ENCODE data around the gene CLSTN1.
A peak's percentile ranks its signal among the peaks of the same experiment; 100 is the strongest.

DNA sequence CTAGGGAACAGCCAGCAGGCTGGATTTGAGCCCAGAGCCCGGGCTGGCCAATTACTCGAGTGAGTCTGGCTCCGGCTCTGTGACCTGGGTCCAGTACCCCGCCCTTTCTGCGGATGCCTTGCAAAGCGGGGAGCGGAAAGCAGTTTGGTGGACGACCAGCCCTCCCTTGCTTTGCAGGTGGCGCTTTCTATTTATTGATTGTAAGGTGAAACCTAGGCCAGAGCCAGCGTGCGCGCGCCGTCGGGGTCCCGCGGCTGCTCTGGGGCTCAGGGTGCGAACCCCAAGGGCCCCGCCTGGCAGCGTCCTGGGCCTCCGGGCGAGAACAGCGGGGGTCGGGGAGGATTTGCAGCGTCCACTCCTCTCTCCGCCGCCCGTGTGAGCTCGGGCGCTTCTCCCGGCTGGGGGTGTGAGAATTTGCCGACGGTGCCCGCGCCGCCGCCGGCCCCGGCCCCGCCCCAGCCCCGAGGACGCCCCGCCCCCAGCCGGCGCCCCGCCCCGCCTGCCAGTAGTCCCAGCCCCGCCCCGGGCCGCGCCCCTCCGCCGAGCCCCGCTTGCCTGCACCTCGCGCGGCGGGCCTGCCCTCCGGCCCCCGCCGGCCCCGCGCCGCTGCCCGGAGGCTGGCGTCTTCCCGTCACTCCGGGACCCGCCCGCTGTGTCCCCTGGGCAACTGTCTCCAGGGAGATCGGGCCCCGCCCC, 134.6 kb downstream of the CLSTN1 start:
- peak in 2 of 3 donors; percentile 59 to 70 for TF ChIP-seq POLR2AphosphoS5 (IDR thresholded peaks at IDR 0.05)
- TF ChIP-seq, protein P1, sequence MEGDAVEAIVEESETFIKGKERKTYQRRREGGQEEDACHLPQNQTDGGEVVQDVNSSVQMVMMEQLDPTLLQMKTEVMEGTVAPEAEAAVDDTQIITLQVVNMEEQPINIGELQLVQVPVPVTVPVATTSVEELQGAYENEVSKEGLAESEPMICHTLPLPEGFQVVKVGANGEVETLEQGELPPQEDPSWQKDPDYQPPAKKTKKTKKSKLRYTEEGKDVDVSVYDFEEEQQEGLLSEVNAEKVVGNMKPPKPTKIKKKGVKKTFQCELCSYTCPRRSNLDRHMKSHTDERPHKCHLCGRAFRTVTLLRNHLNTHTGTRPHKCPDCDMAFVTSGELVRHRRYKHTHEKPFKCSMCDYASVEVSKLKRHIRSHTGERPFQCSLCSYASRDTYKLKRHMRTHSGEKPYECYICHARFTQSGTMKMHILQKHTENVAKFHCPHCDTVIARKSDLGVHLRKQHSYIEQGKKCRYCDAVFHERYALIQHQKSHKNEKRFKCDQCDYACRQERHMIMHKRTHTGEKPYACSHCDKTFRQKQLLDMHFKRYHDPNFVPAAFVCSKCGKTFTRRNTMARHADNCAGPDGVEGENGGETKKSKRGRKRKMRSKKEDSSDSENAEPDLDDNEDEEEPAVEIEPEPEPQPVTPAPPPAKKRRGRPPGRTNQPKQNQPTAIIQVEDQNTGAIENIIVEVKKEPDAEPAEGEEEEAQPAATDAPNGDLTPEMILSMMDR (IDR thresholded peaks at IDR 0.05 in 8 of 11, conservative IDR thresholded peaks at IDR 0.05 in 3 of 11) = no peak
- TF ChIP-seq POLR2A (IDR thresholded peaks at IDR 0.05) = no peak

All from spleen (tissue), 7 donors.